Dedifferentiated amniotic fluid mesenchymal stem cell (primary cell): Measurements from ENCODE around the gene CIDEB.
"Not testable (repeated sequence)": the region's sequence is repeated elsewhere in the genome, so short reads cannot be mapped to it uniquely, and the experiment has no call there.

ENCODE experiments used
- DNase-seq: peaks from one replicate; pipeline ENCODE4 v3.0.0-alpha.2; 2016; ENCODE audit errors: extremely low spot score

CIDEB gene

DNA sequence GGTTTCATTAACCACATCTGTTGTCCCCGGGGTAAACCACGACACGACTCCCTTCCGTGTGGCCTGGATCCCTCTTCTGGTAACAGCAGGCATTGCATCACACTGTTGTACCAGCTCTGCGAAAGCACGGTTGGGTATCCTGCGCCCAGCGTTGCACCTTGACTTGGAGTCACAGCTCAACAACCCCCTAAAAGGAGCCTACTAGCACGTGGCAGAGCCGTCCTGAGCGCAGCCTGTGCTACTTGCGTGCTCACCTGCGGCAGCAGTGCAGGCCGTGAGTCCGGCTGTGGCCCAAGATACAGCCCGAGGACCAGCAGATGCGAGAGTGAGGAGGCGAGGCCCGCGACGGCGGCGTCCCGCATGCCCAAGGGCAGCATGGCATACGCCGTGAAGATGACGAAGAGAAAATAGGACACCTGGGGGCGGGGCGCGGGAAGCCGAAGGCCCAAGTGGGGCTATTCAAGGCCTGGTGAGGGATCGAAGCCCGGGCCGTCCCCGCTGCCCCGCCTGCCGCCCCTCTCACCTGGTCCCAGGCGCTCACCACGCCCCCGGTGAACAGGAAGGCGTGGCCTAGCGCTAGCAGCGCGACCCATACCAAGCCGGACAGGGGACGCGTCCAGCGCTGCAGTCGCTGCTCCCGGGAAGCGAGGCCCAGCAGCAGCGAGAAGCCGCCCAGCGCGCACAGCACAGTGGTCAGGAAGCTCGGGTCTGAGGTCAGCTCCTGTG lies 24.7 kb upstream of the CIDEB start:
- DNase-seq, result peak; percentile 68

DNA sequence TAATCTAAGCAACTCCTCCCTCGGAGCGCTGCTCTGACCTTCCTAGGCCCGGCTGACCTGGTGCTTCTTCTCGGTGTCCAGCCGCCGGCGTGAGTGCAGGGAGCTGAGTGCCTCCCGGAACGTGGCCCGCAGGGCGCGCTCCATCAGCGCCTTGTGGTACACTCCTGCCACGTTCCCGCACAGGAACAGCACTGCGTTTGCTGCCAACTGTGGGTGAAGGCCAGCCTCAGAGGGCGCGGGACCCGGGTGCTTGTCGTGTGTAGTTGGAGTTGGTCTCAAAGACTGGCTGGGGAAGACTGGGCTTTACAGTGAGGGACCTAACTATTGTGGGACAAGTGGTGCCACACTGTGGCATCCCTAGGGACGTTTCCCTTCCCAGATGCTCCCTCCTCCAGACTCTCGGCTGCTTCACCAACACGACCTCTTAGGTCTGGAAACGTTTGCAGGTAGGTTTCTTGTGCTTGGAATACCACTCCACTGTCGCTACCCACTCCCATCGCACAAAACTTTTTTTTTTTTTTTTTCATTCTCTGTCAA lies 24.0 kb upstream of the CIDEB start:
- DNase-seq, result no peak

DNA sequence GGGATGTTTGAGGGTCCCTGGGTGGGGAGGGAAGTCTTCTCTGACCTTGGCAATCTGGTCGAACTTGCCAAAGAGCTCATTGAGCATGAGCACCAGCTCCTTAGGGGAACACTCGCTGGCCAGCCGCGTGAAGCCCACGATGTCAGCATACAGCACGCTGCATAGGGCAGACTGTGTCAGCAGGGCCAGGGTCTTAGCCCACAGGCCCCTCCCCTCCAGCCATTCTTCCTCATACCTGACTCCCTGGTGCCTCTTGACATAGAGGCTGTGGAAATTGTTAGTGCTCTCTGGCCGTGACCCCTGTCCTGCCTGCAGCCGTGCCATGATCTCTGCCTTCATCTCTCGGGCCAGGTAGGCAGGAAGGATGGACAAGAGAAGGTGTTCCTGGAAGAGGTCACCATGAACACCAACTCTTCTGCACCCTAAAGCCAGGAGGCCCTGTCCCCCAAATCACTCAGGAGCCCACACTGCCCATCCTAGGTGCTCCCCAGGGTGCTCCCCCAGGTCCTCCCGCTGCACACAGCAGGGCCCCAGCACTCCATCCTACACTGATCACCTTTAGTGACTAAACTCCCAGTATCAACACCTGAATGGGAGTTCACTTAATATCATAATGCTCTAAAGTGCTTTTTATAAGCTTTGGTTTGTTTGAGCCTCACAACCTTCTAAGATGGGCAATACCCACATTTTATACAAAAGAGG lies 23.3 kb upstream of the CIDEB start:
- no peak for DNase-seq

DNA sequence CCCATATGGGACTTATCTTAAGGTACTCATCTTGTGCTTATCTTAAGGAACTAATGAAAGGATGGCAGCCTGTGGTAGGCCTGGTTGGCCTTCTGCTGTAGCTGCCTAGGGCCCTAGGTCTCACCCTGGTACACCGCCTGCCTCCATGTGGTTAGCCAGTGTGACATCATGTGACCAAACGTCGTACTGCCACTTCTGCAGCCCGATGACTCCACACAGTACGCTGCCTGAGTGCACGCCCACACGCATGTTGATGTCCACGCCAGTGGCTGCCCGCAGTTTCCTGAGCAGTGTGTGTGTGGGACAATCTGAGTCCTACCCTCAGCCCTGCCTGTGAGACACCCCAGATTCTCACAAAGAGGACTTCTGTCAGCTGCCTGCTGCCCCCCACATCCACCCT lies 22.0 kb upstream of the CIDEB start:
- no peak for DNase-seq

- no peak for DNase-seq
Observed at GRCh38 chr14:24329073-24329663, 21.4 kb upstream of the CIDEB start.

DNA sequence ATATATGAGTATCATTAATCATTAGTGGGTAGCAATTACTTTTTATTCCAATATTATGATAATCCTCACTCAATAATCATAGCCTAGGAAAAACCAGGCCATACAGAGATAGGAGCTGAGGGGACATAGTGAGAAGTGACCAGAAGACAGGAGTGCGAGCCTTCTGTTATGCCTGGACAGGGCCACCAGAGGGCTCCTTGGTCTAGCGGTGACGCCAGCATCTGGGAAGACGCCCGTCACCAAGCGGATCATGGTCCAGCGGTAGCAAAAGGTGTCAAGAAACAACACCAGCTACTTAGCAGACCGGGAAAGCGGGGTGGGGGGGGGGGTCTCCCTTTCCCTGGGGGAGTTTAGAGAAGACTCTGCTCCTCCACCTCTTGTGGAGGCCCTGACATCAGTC lies 20.1 kb upstream of the CIDEB start:
- DNase-seq, result not testable (repeated sequence)

DNA sequence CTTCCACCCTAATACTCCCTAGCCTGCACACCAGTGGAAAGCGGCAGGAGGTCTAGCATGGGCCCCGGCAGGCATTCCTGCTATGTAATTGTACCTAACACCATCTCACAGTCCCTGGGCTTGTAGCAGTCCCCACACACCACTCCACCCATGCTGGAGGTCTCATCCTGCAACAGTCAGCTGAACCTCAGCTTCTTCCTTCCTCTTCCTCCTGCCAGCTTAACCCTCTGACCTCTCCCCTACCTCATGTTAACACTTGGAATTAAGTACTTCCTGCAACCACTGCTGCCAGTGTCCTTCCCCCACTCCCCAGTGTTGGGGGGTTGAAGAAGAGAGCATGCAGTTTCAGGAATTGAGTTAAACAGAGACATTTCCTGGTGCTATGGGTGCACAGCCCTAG lies 19.5 kb upstream of the CIDEB start:
- no peak for DNase-seq

- DNase-seq, result no peak
Observed at GRCh38 chr14:24325963-24326362, 18.2 kb upstream of the CIDEB start.

DNA sequence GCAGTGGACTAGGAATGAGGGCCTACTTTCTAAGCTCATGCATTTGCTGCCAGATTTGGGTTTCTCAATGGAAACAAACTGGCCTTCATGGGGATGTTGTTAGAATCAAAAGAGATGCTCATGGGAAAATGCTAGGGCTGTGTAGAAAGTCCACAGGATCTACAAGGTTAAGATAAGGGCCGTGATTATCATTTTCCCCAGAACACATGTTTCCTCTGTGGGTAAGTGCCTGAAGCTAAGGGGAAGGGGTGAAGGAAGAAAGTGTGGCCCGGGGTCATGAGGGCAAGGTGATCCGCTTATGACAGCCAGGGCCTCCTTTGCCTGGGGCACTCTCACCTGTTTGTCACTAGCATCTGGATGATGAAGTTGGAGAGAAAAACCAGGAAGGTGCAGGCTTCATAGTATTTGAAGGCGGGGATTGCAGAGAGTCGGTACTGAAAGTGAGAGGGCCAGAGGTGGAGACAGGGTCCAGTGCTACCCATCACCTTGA lies 17.3 kb upstream of the CIDEB start:
- no peak for DNase-seq

DNA sequence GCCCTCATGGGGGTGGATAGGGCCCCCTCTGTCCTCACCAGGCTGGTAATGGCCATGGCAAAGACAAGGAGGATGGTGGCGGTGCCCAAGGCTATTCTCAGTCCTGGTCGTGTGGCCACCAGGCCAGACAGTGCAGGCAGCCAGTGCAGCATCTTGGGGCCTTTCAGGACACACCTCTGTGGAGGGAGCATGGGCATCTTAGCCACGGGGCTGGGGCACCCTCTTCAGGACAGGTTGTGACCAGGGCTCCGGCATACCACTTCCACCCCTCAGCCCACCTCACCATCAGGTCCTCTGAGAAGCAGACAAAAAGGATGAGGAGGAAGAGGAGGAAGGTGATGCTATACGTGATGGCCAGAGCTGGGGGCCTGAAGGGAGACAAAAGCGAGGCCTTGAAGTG lies 16.2 kb upstream of the CIDEB start:
- no peak for DNase-seq

DNA sequence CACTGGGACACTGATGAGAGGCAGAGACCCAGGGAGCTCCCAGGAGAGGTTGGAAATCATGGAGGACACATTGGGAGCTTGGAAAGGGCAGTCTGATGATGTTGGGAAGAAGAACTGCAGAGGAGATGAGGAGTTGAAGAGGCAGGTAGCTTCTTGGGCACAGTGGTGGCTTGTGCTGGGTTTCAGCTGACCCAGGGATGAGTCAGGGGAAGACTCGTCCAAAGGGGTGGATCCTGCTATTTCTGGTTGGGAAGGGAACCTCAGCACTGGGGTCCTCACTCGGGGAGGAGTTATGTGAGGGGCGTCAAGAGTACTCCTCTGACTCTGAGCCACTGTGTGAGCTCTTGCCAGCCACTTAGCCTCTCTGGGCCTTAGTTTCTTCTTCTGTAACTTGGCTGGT lies 15.6 kb upstream of the CIDEB start:
- no peak for DNase-seq

- DNase-seq, result no peak
Observed at GRCh38 chr14:24322672-24323071, 14.9 kb upstream of the CIDEB start.

- no peak for DNase-seq
Observed at GRCh38 chr14:24321212-24321975, 13.6 kb upstream of the CIDEB start.

DNA sequence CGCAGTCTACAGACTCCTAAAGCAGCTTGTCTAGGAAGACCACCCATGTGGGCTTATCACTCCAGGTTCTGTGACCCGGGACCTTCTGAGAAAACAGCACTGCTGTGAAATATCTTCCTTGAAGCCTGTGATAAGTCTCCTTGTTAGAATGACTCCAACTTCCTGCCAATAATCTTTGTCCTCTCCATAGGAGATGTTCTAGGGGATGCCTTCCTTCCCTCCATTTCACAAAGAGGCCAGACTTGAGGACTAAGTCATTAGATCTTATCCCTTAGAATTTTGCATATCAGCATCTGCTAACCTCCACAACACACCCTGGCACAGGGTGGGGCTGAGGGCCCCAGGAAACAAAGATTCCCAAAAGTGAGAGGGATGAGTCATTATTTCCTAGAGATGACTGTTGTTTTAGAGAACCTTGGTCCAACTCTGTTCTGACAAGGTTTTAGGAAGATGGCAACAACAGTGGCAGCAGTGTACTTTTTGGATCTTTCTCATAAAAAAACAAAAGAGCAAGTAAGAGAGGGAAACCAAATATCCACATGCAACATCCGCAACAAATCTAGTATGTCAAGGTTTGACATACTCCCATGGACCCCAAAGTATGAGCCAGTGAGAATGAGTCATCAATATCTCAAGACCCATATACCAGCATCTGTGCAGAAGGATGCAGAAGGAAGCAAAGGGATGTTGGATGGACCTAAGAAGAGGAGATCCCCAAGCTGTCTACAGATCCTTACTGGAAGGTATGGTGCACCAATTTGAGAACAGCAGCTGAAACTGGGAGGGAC lies 9.6 kb upstream of the CIDEB start:
- no peak for DNase-seq

DNA sequence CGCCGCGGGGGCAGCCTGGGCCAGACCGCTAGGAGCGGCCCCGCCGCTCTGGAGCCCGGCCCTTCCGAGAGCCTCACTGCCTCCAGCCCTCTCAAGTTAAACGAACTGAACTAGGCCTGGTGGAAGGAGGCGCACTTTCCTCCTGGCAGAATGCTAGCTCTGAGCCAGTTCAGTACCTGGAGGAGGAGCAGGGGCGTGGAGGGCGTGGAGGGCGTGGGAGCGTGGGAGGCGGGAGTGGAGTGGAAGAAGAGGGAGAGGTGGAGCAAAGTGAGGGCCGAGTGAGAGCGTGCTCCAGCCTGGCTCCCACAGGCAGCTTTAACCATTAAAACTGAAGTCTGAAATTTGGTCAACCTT lies 8.8 kb upstream of the CIDEB start:
- no peak for DNase-seq

DNA sequence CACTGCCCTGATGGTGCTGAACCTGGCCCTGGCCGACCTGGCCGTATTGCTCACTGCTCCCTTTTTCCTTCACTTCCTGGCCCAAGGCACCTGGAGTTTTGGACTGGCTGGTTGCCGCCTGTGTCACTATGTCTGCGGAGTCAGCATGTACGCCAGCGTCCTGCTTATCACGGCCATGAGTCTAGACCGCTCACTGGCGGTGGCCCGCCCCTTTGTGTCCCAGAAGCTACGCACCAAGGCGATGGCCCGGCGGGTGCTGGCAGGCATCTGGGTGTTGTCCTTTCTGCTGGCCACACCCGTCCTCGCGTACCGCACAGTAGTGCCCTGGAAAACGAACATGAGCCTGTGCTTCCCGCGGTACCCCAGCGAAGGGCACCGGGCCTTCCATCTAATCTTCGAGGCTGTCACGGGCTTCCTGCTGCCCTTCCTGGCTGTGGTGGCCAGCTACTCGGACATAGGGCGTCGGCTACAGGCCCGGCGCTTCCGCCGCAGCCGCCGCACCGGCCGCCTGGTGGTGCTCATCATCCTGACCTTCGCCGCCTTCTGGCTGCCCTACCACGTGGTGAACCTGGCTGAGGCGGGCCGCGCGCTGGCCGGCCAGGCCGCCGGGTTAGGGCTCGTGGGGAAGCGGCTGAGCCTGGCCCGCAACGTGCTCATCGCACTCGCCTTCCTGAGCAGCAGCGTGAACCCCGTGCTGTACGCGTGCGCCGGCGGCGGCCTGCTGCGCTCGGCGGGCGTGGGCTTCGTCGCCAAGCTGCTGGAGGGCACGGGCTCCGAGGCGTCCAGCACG lies 8.2 kb upstream of the CIDEB start:
- DNase-seq, result no peak

- no peak for DNase-seq
Observed at GRCh38 chr14:24315243-24315806, 7.5 kb upstream of the CIDEB start.

- DNase-seq, result no peak
Observed at GRCh38 chr14:24314377-24315193, 6.8 kb upstream of the CIDEB start.

DNA sequence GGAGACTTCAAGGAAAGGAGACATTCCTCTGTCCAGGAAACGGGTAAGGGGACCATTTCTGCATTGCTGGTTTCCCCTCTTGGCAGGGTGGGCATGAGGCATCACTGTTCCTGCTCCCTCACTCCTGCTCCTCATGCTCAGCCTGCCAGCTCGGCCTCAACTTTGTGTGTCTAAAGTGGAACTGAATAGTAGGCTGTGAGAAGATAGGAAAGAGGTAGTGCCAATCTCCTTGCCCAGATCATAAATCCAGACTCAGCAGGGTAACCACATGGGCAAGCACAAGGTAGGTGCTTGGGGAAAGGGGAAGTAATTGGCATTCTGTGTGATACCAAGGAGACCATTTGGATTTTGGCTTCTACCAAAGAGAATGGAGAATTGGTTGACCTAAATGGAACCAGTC lies 6.1 kb upstream of the CIDEB start:
- DNase-seq, result no peak
